GM23248 (cell line): ENCODE results near the gene FAM131B.

Experiments used
- EZH2 ChIP-seq: fragments of 200-600 bp; sonication (generic); IDR thresholded peaks from 2 replicates; pipeline ENCODE4 v1.6.1; 2018; ENCODE audit warnings: antibody characterized with exemption, mild to moderate bottlenecking; ENCODE audit not compliant: insufficient read depth, poor library complexity, severe bottlenecking
- EZH2phosphoT487 ChIP-seq: fragments of 200-600 bp; sonication (generic); IDR thresholded peaks from 2 replicates; pipeline ENCODE4 v1.6.1; 2018; ENCODE audit warnings: antibody characterized with exemption, moderate library complexity, mild to moderate bottlenecking, low read depth; ENCODE audit not compliant: insufficient read depth

- TF ChIP-seq EZH2 (no peak), EZH2phosphoT487 (no peak)
Measured at GRCh38 chr7:143397710-143398530, 35.4 kb upstream of the FAM131B start.
